Rectal smooth muscle tissue (tissue), 1 donor: Measurements from ENCODE around the gene RAB34.
A peak's percentile ranks its signal among the peaks of the same experiment; 100 is the strongest.
"Not testable (repeated sequence)": the region's sequence is repeated elsewhere in the genome, so short reads cannot be mapped to it uniquely, and the experiment has no call there.

Experiments
- H3K27ac ChIP-seq: one replicate; pipeline ENCODE4 v1.7.0; 2013; ENCODE audit warnings: low read depth, low read length, inconsistent platforms
- H3K27me3 ChIP-seq: one replicate; pipeline ENCODE4 v1.7.0; 2013; ENCODE audit warnings: low read length; ENCODE audit not compliant: control insufficient read depth, insufficient read depth
- H3K36me3 ChIP-seq: one replicate; pipeline ENCODE4 v1.7.0; 2013; ENCODE audit warnings: low read length; ENCODE audit not compliant: control insufficient read depth, insufficient read depth
- H3K4me1 ChIP-seq: one replicate; pipeline ENCODE4 v1.7.0; 2013; ENCODE audit warnings: low read length; ENCODE audit not compliant: control insufficient read depth, insufficient read depth
- H3K4me3 ChIP-seq: one replicate; pipeline ENCODE4 v1.7.0; 2013; ENCODE audit warnings: low read length
- H3K9ac ChIP-seq: one replicate; pipeline ENCODE4 v1.7.0; 2013; ENCODE audit warnings: low read length

RAB34 gene

DNA sequence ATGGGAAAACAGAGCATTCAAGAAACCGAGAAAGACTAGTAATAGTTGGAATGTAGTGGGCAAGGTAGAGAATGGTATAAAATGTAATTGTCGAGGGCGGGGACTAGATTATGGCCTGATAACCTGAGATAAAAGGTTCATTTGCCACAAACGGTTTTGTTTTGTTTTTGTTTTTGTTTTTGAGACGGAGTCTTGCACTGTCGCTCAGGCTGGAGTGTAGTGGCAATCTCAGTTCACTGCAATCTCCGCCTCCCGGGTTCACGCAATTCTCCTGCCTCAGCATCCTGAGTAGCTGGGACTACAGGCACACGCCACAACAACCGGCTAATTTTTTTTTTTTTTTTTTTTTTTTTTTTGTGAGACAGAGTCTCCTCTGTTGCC, 12.3 kb upstream of the RAB34 start:
- Histone ChIP-seq H3K9ac (no peak overlapping the region), H3K4me1 (peaks cover 6% of the 10 kb centered on the region), H3K27ac (no peak overlapping the region), H3K4me3 (no peak overlapping the region), H3K36me3 (no peaks in the 10 kb centered on the region), H3K27me3 (no peaks in the 10 kb centered on the region)

DNA sequence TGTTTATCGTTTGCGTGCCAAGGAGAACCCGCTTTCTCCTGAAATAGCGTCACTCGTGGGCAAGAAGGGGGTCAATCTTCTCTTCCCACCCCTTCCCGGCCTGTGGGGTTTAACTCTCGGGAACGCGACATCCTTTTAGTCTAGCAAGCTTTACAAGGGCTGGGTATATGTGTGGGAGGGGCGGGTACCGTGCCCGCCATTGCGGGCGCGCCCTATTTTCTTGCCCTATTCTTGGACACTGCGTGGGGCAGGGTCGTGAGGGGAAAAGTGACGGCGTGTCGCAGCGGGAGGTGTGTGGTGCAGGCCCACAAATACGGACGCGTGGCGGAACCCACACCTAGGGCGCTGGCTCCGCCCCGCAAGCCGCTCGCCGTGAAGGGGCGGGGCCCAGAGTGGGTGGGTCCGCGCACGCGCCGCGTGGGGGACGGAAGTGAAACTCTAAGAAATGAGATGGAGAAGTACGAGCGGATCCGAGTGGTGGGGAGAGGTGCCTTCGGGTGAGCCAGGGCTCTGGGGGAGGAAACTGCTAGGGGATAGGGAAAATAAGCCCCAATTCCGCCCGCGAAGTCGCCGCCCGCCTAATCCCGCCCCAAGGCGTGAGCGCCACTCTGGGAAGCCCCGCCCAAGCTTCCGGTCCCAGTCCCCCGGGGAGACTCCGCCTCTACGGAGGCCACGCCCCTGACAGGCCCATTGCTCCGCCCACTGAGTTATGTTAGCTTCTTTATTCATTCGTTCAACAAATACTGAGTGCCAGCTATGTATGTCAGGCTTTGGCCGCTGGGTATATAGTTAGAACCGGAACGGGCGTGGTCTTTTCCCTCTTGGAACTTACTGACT, 10.9 kb upstream of the RAB34 start, which contains the start of gene NEK8:
TSS of gene NEK8 (plus strand) at position 425 of the 837 bp plus-strand sequence. CDS start at position 451, 26 bp downstream.
- Histone ChIP-seq H3K36me3 (peaks cover 4% of the 10 kb centered on the region), H3K27ac (peak within 1 kb of the TSS; percentile 98), H3K4me1 (peaks cover 6% of the 10 kb centered on the region), H3K4me3 (peak within 1 kb of the TSS; percentile 79), H3K9ac (peak within 1 kb of the TSS; percentile 92), H3K27me3 (no peaks in the 10 kb centered on the region)

DNA sequence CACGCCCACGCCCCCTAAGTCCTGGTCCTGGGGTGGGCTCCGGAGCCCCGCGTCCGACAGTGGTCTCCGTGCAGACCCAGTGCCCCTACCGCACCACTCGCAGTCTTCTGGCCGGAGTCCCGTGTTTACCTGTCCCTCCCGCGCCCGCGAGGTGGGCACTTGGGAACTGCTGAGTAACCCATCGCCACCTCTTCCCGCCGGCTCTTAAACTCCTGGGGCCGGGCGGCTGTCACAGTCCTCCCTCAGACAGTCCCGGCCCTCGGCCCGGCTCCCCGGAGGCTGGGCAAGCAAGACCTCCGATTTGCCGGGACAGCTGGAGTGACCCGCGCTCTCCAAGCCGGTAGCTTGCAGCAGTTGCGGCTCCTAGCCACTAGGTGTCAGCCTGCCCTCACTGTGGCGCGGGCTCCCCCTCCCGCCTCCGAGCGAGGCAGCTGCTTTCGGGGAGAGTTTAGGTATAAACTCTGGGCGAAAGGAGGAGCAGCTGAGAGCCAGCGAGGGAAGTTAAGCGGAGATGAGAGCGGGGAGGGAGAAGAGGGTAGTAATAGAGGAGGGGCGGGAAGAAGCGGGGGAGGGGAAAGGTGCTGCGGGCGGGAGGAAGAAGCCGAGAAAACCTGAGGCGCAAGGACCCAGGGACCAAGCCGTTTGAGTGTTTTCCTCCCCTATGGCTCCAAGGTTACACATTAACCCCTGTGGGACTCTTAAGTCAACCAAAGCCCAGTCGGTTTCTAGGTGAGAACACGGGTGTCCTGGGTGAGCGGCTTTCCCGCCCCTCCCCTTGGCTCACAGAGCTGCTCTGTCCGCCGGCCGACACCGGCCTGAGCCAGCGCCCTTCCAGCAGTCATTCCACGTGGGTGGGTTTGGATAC, 9.2 kb upstream of the RAB34 start:
- Histone ChIP-seq H3K27ac (no peak overlapping the region), H3K4me3 (peak overlapping the region; percentile 79), H3K4me1 (peaks cover 6% of the 10 kb centered on the region), H3K36me3 (peaks cover 18% of the 10 kb centered on the region), H3K9ac (peak overlapping the region; percentile 7), H3K27me3 (no peaks in the 10 kb centered on the region)

DNA sequence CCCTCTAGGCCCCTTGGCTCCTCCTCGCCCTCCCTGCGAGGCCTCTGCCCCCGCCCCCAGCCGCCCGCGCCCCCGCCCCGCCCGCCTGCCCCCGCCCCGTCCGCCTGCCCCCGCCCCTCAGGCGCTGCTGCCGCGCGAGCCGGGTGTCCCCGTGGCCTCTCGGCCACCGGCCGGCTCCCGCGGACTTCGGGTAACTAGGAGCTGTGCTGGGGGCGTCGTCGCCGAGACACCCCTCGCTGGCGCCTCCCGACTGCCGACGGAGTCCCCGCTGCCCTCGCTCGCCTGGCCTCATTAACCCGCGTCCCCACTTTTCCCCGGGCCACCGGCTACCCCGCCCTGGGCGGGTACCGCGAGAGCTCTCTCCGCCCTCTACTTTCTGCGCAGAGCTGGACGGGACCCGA, 8.6 kb upstream of the RAB34 start, which contains the start of gene TLCD1:
TSS of gene TLCD1 (minus strand) at position 8 of the 401 bp plus-strand sequence. CDS start 136 bp downstream, outside the sequence.
- H3K9ac ChIP-seq, result peak within 1 kb of the TSS; percentile 13

DNA sequence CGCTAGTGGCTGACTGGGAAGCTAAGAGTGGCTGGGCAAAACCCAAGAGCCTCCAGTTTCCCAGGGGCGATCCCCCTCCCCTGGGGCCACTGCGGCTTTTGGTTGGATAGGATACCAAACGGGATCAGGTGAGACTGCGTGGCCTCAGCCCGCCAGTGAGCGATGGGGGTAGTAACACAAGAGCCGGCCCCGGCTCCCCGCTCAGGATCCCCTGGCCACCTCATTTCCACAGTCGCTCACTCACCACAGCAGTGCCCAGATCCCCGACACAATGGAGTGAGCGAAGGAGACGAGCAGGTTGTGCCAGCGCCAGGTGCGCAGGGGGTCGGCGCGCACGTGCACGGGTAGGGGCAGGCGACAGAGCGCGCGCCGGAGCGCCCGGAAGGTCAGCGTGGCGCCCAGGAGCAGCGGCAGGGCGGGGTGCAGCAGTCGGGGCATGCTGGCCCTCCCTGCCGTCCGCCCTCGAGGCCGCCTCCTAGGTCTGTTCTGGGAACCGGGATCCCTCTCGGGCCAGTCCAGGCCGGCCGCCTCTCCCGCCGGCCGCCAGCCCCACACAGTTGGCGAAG, 8.1 kb upstream of the RAB34 start:
- Histone ChIP-seq H3K27me3 (no peaks in the 10 kb centered on the region), H3K9ac (peak overlapping the region; percentile 13), H3K4me3 (peak overlapping the region; percentile 60), H3K27ac (no peak overlapping the region), H3K36me3 (peaks cover 18% of the 10 kb centered on the region), H3K4me1 (peaks cover 16% of the 10 kb centered on the region)

More for the DNA sequence above, 8.6 kb upstream of the RAB34 start, which contains the start of gene TLCD1:
- H3K4me1 ChIP-seq, result peaks cover 11% of the 10 kb centered on the region
- peak within 1 kb of the TSS; percentile 79 for H3K4me3 ChIP-seq
- peaks cover 18% of the 10 kb centered on the region for H3K36me3 ChIP-seq
- H3K27me3 ChIP-seq, result no peaks in the 10 kb centered on the region
- no peak within 1 kb of the TSS for H3K27ac ChIP-seq

DNA sequence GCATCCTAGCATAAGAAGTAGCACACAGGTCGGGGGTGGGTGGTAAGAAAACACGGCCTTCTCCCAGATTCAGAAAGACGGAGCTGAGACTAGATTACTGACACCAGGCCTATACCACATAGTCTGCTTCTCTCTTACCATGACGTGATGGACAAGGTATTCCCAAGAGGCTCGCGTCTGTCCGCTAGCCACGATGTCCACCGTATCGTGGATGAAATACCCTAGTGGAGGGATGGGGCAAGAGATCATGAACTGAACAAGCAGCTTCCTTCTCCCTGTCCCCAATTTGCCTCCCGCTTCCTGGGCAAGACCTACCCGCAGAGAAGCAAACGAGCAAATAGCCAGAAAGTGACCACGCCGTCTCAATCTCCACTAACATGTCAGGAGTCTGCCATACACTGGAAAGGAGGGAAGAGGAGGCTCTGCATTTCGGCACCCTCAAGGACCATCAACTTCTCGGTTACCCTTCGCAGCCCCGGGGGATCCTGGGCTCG, 7.5 kb upstream of the RAB34 start:
- peaks cover 18% of the 10 kb centered on the region for H3K36me3 ChIP-seq
- peak overlapping the region; percentile 13 for H3K9ac ChIP-seq
- peaks cover 21% of the 10 kb centered on the region for H3K4me1 ChIP-seq
- H3K27me3 ChIP-seq, result no peaks in the 10 kb centered on the region
- H3K4me3 ChIP-seq, result peak overlapping the region; percentile 60
- no peak overlapping the region for H3K27ac ChIP-seq

DNA sequence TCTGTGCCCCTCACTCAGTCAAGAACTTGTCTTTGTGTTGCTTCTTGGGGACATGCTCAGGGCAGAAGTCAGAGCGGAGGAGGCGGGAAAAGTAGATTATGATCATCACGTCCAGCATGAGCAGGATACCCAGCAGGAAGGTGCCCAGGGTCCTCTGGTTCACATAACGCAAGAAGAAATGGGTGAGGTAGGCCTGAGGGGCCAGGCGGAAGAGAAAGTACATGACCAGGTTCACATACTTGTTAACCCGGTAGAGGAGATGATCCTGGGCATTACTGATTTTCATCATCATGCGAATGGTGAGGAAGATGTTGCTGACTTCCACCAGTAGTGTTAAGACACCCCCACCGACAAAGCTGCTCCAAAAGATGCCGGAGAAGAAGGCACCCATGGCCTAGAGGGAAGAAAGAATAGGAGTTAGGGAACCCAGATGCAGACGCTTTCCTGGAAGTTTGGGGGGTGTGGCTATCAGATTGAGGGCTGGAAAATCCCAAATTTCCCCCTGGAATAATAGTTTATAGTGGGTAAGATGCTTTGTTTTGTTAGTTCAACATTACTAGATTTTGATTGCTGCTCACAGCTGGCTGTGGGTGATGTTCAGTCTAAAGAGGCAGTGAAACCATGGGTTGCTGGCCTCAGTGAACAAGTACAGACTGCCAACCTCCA, 7.0 kb upstream of the RAB34 start:
- Histone ChIP-seq H3K27me3 (no peaks in the 10 kb centered on the region), H3K27ac (no peak overlapping the region), H3K4me1 (peaks cover 21% of the 10 kb centered on the region), H3K36me3 (peaks cover 18% of the 10 kb centered on the region), H3K9ac (no peak overlapping the region), H3K4me3 (no peak overlapping the region)

DNA sequence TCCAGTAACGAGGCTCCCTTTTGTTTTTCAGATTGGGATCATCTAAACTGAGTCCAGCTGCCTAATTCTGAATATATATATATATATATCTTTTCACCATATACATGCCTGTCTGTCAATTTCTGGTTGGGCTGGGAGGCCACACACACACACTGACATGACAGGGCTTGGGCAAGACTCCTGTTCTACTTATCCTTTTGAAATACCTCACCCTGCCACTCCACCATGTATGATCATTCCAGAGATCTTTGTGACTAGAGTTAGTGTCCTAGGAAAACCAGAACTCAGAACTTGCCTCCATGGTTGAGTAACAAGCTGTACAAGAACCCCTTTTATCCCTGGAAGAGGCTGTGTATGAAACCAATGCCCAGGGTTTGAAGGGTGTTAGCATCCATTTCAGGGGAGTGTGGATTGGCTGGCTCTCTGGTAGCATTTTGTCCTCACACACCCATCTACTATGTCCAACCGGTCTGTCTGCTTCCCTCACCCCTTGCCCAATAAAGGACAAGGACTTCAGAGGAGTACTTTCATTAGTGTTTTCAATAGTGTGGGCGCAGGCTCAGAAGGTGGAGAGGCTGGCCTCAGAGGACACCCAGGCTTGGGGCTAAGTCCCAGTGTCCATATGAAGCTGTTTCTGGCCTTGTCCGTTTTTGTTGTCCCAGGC, 6.3 kb upstream of the RAB34 start:
- H3K4me3 ChIP-seq, H3K9ac ChIP-seq, H3K27ac ChIP-seq, H3K27me3 ChIP-seq: not testable (repeated sequence)
- Histone ChIP-seq H3K36me3 (peaks cover 18% of the 10 kb centered on the region), H3K4me1 (peaks cover 23% of the 10 kb centered on the region)

DNA sequence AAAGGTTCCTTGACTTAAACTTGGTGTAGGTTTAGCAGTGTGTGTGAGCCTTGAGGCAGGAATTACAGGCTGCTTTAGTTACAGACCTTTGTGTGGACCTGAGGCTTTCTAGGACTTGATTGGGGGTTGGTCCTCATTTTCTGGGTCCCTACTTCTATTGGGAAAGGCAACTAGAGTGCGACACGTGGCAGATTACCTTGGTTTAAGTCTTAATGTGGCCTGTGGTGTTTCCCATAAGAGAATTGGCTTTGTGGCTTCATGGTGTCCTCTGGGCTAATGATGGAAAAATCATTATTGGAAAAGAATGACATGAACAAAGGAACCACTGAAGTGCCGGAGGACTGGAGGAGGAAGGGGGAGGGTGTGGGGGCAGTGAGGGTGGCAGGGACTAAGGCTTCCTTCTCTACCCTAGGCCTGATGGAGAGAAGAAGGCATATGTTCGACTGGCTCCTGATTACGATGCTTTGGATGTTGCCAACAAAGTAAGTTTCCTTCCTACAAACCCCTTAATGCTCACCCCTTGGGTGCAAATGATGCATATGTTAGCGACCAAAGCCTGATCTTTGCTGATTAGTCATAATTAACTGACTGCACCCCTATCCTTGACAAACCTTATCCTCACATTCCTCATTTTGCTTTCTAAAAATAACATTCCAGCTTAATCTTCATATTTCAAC, 5.6 kb upstream of the RAB34 start:
- no peak overlapping the region for H3K27ac ChIP-seq

DNA sequence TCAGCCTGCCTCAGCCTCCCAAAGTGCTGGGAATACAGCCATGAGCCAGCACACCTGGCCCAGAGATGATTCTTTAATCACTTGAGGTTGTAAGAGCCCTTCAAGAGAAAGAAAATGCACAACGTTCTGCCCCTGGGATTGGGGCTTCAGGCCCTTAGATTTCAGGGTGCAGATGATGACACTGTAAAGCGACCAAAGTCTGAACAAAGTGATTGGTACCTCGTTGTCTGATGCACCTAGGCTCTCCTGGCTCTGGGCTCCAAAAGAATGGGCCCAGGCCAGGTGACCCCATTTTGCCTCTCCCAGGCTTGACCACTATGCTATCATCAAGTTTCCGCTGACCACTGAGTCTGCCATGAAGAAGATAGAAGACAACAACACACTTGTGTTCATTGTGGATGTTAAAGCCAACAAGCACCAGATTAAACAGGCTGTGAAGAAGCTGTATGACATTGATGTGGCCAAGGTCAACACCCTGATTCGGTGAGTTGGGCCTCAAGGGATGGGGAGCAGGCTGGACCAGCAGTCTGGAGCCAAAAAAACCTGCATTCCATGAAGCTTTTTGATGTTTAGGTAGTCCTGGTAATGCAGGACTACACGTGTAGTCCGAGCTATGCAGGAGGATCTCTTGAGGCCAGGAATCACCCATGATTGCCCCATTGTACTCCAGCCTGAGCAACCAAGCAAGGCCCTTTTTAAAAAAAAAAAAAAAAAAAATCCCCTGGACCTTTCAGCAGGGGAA, 4.9 kb upstream of the RAB34 start:
- Histone ChIP-seq H3K27me3 (no peaks in the 10 kb centered on the region), H3K4me3 (no peak overlapping the region), H3K27ac (no peak overlapping the region), H3K9ac (no peak overlapping the region), H3K4me1 (peaks cover 31% of the 10 kb centered on the region), H3K36me3 (peaks cover 18% of the 10 kb centered on the region)

More for the DNA sequence above, 5.6 kb upstream of the RAB34 start:
- peaks cover 18% of the 10 kb centered on the region for H3K36me3 ChIP-seq
- H3K4me3 ChIP-seq, result no peak overlapping the region
- H3K9ac ChIP-seq, result no peak overlapping the region
- no peaks in the 10 kb centered on the region for H3K27me3 ChIP-seq
- peaks cover 28% of the 10 kb centered on the region for H3K4me1 ChIP-seq
